Heart left ventricle (tissue), 16 donors: Measurements from ENCODE around the gene CRISP1. TPM values are rescaled to one million over a fixed set of nuclear protein-coding genes. Genes with fewer than 3 reads are reported as not detected.

Source experiments
- ATAC-seq, 4 donors: fragments of 200-7000 bp; cut with Tn5 transposase; one replicate each; pipeline ENCODE4 v1.9.1; 2020 to 2022; ENCODE audit warnings: moderate library complexity in 4 of 4, mild to moderate bottlenecking in 3 of 4, moderate number of reproducible peaks in 1 of 4
- DNase-seq, 5 donors: peaks; one replicate each; pipeline ENCODE4 v3.0.0-alpha.2; 2020
- H3K27ac ChIP-seq, 12 donors: fragments of 200-600 bp; sonication (generic) in 4 of 12; one replicate each; pipeline versions ENCODE4 v1.5.0 to v1.8.0; 2016 to 2022; ENCODE audit warnings: mild to moderate bottlenecking in 2 of 12
- H3K27me3 ChIP-seq, 9 donors: fragments of 200-600 bp; sonication (generic) in 2 of 9; one replicate each; pipeline versions ENCODE4 v1.5.1 to v1.8.0; 2016 to 2022; ENCODE audit warnings: mild to moderate bottlenecking in 3 of 9
- H3K36me3 ChIP-seq, 9 donors: fragments of 200-600 bp; sonication (generic) in 2 of 9; one replicate each; pipeline versions ENCODE4 v1.5.0 to v1.8.0; 2018 to 2022; ENCODE audit warnings: mild to moderate bottlenecking in 2 of 9
- H3K4me1 ChIP-seq, 12 donors: fragments of 200-600 bp; sonication (generic) in 4 of 12; one replicate each; pipeline versions ENCODE4 v1.5.0 to v1.8.0; 2016 to 2022; ENCODE audit warnings: mild to moderate bottlenecking in 3 of 12
- H3K4me3 ChIP-seq, 12 donors: fragments of 200-600 bp; sonication (generic) in 4 of 12; one replicate each; pipeline versions ENCODE4 v1.5.0 to v1.8.0; 2017 to 2022; ENCODE audit warnings: mild to moderate bottlenecking in 9 of 12, moderate library complexity in 4 of 12
- H3K9me3 ChIP-seq, 12 donors: fragments of 200-600 bp; sonication (generic) in 4 of 12; one replicate each; pipeline versions ENCODE4 v1.5.0 to v1.8.0; 2016 to 2022; ENCODE audit warnings: mild to moderate bottlenecking in 1 of 12
- CTCF ChIP-seq, 12 donors: fragments of 200-600 bp; sonication (generic) in 4 of 12; IDR thresholded peaks; one replicate each; pipeline versions ENCODE4 v1.5.0 to v1.8.0; 2018 to 2022; ENCODE audit warnings: antibody characterized with exemption in 12 of 12, mild to moderate bottlenecking in 5 of 12
- POLR2A ChIP-seq, 2 donors: fragments of 450-650 bp; IDR thresholded peaks; one replicate each; pipeline ENCODE4 v1.6.1; 2017; ENCODE audit warnings: antibody characterized with exemption in 2 of 2, mild to moderate bottlenecking in 2 of 2, moderate library complexity in 2 of 2
- WGBS, 4 donors: extraction: QIAGEN DNeasy Blood & Tissue Kit in 2 of 4; methylation state at CpG; one replicate each; pipeline versions ENCODE4 v1.1.5 to v1.1.7; 2013 to 2018; 5-methylcytosine and 5-hydroxymethylcytosine counted together
- intact Hi-C, 10 donors: fragments of 100-400 bp; cut with DNase I; formaldehyde crosslinking; loops; one replicate each; pipeline versions ENCODE4 v1.11.1 to v1.14.2; 2022
- polyA plus RNA-seq, 2 donors: library from polyadenylated mRNA; stranded (reverse); fragments of 200-250 nt; gene quantifications; one replicate each; pipeline ENCODE4 v1.2.3, GENCODE V29; 2013
- total RNA-seq, 9 donors: library from RNA; depleted of rRNA in 2 of 9; stranded (reverse); fragments of >200 nt in 2 of 9; fragmentation: NEBNext Ultra II Directional in 3 of 9; extraction: Animal tissue kit (Norgen Biotek cat#: 25700) in 3 of 9; gene quantifications; one replicate each; pipeline versions ENCODE4 v1.1.0 to v1.2.4, GENCODE V29; 2016 to 2023
- donor health status: ischemic (EF 13 %, LVEDD 7.1; RV severe dilation, severe dysfunction).
- donor health status: healthy with polysubstance abuse.
- donor health status: DM: no; HTN: yes; CAD: no.
- donor health status: DM: no; HTN: no; CAD: no.
- donor health status: ischemic (EF 25% LVEDD 6.9; RV normal size, moderate dysfunction).
- donor health status: ischemic (EF 25% LVEDD 5.7; RV mildly dilated, moderate dysfunction).
- donor health status: healthy.
- donor health status: DM: yes; HTN: yes; CAD: no.
- donor health status: ischemic (EF 35%, LVEDD 5.7; RV mildly dilated, moderate dysfunction).
- donor health status: nonischemic (EF 11% LVEDD 7.7; RV severe dilation, severe dysfunction).
- donor health status: DM: yes; HTN: yes; CAD: no.
- donor health status: PGD.
- donor health status: ischemic (EF 29% LVEDD 5.4; RV normal size, mild dysfunction).
- donor health status: nonischemic (EF 23%, LVEDD 6.1; RV moderate dilation, normal function).

CRISP1 gene
- total and polyA plus RNA-seq, 11 donors = not detected

- H3K27me3 ChIP-seq = no peaks in the 10 kb centered on the region
- H3K36me3 ChIP-seq = no peaks in the 10 kb centered on the region
- no peaks in the 10 kb centered on the region for H3K4me1 ChIP-seq
- H3K27ac ChIP-seq = no peak overlapping the region
- no peak overlapping the region for H3K4me3 ChIP-seq
- peaks cover 0 to 10% (median 0%) of the 10 kb centered on the region in 12 donors for H3K9me3 ChIP-seq
- no peak for ATAC-seq
- 47 to 67% (median 65%) methylated on average over 5 of the region's 5 CpGs for WGBS, 4 donors
- no peak for TF ChIP-seq POLR2A (IDR thresholded peaks at IDR 0.05)
- TF ChIP-seq CTCF (IDR thresholded peaks at IDR 0.05) = no peak
- intact Hi-C loops = no loop called here
- DNase-seq = no peak
Observed at GRCh38 chr6:49888742-49889431, 22.6 kb upstream of the CRISP1 start.

GRCh38 chr6:49868951-49869529, 2.7 kb upstream of the CRISP1 start:
- WGBS, 4 donors = 39 to 48% (median 40%) methylated on average over 2 of the region's 2 CpGs
- intact Hi-C loops = no loop called here

GRCh38 chr6:49856282-49856681, 10.1 kb downstream of the CRISP1 start:
- Histone ChIP-seq H3K27ac (no peak overlapping the region), H3K36me3 (no peaks in the 10 kb centered on the region), H3K4me1 (no peaks in the 10 kb centered on the region), H3K27me3 (no peaks in the 10 kb centered on the region), H3K9me3 (no peaks in the 10 kb centered on the region), H3K4me3 (no peak overlapping the region)
- DNase-seq (no peak), ATAC-seq (no peak)
- intact Hi-C loops = loop anchor here in 1 of 10 donors (10.0 kb wide), 1 partner anchor 321 kb away; no protein-coding TSS in a partner anchor
- TF ChIP-seq CTCF (IDR thresholded peaks at IDR 0.05) = no peak
- TF ChIP-seq POLR2A (IDR thresholded peaks at IDR 0.05) = no peak
- 75 to 88% (median 78%) methylated on average over 2 of the region's 2 CpGs for WGBS, 4 donors

More at GRCh38 chr6:49868951-49869529, 2.7 kb upstream of the CRISP1 start:
- peaks cover 0 to 9% (median 2%) of the 10 kb centered on the region in 12 donors for H3K9me3 ChIP-seq
- H3K27me3 ChIP-seq = no peaks in the 10 kb centered on the region
- DNase-seq (no peak), ATAC-seq (no peak)
- H3K4me3 ChIP-seq = no peak overlapping the region
- no peaks in the 10 kb centered on the region for H3K36me3 ChIP-seq
- TF ChIP-seq CTCF (IDR thresholded peaks at IDR 0.05) = no peak
- TF ChIP-seq POLR2A (IDR thresholded peaks at IDR 0.05) = no peak
- H3K27ac ChIP-seq = no peak overlapping the region
- no peaks in the 10 kb centered on the region for H3K4me1 ChIP-seq

- TF ChIP-seq POLR2A (IDR thresholded peaks at IDR 0.05) = no peak
- TF ChIP-seq CTCF (IDR thresholded peaks at IDR 0.05) = no peak
- 69 to 77% (median 74%) methylated on average over 4 of the region's 4 CpGs for WGBS, 4 donors
- ATAC-seq (no peak), DNase-seq (no peak)
- no peaks in the 10 kb centered on the region for H3K27me3 ChIP-seq
- intact Hi-C loops = loop anchor here in 1 of 10 donors (10.0 kb wide), 1 partner anchor 320 kb away; no protein-coding TSS in a partner anchor
- no peaks in the 10 kb centered on the region for H3K4me1 ChIP-seq
- no peak overlapping the region for H3K4me3 ChIP-seq
- no peaks in the 10 kb centered on the region for H3K9me3 ChIP-seq
- no peaks in the 10 kb centered on the region for H3K36me3 ChIP-seq
- no peak overlapping the region for H3K27ac ChIP-seq
Observed at GRCh38 chr6:49855221-49855620, 11.1 kb downstream of the CRISP1 start.
